SK-N-SH (cell line): ENCODE measurements around the gene TSNAXIP1.

ENCODE experiments used
- CHD2 ChIP-seq: fragments of 150-350 bp; IDR thresholded peaks from 2 replicates; pipeline ENCODE4 v1.6.1; 2018; ENCODE audit warnings: low read length; ENCODE audit not compliant: partially characterized antibody
- CTCF ChIP-seq: fragments of 200-600 bp; sonication (generic); IDR thresholded peaks from 2 replicates; pipeline ENCODE4 v1.6.1; 2017; ENCODE audit warnings: antibody characterized with exemption, mild to moderate bottlenecking, moderate library complexity
- RCOR1 ChIP-seq: fragments of 150-350 bp; IDR thresholded peaks from 2 replicates; pipeline ENCODE4 v1.6.1; 2017; ENCODE audit warnings: antibody characterized with exemption, low read length

- TF ChIP-seq CTCF (no peak), CHD2 (no peak), RCOR1 (no peak)
Observed at GRCh38 chr16:67803894-67804293, 2.8 kb upstream of the TSNAXIP1 start.
